Left ventricle myocardium superior (tissue), 1 donor: ENCODE measurements around the gene ZFP28. TPM values are rescaled to one million over a fixed set of nuclear protein-coding genes. Genes with fewer than 3 reads are reported as not detected.

Experiments
- ATAC-seq: fragments of 200-7000 bp; cut with Tn5 transposase; one replicate; pipeline ENCODE4 v1.9.1; 2020; ENCODE audit warnings: mild to moderate bottlenecking, moderate library complexity
- DNase-seq: peaks from one replicate; pipeline ENCODE4 v3.0.0-alpha.2; 2020
- intact Hi-C: fragments of 100-400 bp; cut with micrococcal nuclease; formaldehyde crosslinking; loops from one replicate; pipeline ENCODE4 v1.11.0; 2022
- total RNA-seq: library from RNA; stranded (reverse); fragmentation: NEBNext Ultra II Directional; extraction: Animal tissue kit (Norgen Biotek cat#: 25700); gene quantifications from one replicate; pipeline ENCODE4 v1.2.1, GENCODE V29; 2021
- donor health status: DM: no; HTN: yes; CAD: no; lungs with severe emphysema.

Gene ZFP28
- total RNA-seq, 1 donor from 2014 or later: 4.9 TPM

DNA sequence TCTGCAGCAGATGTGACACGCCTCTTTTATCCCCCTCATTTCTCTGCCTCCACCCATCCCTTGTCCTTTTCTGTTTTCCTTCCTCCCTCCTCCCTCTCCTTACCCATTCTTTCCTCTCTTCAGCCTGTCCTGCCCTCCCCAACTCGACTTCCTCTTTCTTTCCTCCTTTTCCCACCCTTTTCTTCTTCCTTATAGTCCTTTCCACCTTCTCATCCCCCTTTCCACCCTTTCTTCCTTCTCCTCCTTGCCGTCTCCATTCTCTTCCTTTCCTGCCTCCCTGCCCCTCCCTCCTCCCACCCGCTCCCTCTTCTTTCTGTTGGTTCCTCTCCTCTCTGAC, 55.7 kb downstream of the ZFP28 start:
- intact Hi-C loops: no loop called here
- no peak for DNase-seq
- ATAC-seq: no peak

GRCh38 chr19:56594783-56595547, 56.2 kb downstream of the ZFP28 start, which contains the start of gene ZNF71:
Gene ZNF71 (plus strand): TSS chr19:56595302. CDS start chr19:56601559, 6,257 bp downstream.
- peak; percentile 99 for ATAC-seq
- DNase-seq: peak; percentile 95
- intact Hi-C loops: no loop called here

DNA sequence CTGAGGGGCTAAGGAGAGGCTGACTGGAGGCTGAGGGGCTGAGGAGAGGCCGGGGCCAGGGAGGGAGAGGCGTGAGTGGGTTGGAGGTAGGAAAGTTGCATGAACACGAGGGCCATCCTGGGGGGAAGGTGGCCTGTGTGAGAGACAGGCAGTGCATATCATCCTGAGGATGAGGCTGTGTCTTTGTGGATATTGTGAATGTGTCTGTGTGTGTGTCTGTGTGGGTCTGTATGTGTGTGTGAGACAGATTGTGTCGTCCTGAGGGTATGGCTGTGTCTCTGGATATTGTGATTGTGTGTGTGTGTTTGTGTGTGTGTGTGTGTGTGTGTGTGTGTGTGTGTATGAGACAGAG, 56.8 kb downstream of the ZFP28 start:
- DNase-seq (no peak), ATAC-seq (peak; percentile 39)
- intact Hi-C loops: no loop called here

DNA sequence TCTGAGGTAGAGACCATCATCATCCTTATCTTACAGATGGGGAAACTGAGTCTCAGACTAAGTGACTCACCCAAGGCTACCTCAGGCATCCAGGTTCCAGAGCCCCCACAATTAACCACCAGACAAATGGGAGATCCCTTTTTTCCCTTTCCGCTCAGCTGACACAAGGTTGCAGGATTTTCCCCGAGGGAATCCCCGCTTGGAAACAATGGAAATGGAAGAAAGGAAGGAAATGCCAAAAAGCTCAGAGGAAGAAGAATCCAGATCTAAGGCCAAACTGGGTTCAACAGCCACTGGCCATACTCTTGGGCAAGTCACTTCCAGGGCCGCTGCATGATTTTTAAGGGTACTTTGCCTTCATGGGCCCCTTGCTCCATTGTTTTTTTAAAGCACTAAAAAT, 57.9 kb downstream of the ZFP28 start:
- DNase-seq (no peak), ATAC-seq (no peak)
- intact Hi-C loops: no loop called here

- ATAC-seq (no peak), DNase-seq (no peak)
- intact Hi-C loops: no loop called here
These were observed 58.9 kb downstream of the ZFP28 start for GRCh38 chr19:56597696-56598095.

DNA sequence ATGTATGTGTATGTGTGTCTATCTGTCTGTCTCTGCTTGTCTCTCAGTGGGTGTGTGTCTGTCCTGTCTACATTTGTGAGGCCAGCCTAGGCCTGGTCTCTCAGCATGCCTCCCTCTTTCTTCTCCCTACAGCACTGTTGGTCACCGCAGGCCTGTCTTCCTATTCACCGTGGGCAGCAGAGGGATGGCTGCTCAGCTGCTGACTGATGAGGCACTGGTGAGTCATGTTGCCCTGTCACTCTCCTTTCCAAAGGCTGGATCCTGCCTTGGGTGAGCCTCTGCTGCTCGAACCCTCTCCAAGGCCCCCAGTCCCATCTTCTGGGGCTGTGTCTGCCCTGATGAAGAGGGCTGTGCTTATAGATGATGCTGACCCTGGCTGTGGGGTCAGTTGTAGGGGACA, 62.6 kb downstream of the ZFP28 start:
- ATAC-seq (no peak), DNase-seq (no peak)
- intact Hi-C loops: no loop called here

DNA sequence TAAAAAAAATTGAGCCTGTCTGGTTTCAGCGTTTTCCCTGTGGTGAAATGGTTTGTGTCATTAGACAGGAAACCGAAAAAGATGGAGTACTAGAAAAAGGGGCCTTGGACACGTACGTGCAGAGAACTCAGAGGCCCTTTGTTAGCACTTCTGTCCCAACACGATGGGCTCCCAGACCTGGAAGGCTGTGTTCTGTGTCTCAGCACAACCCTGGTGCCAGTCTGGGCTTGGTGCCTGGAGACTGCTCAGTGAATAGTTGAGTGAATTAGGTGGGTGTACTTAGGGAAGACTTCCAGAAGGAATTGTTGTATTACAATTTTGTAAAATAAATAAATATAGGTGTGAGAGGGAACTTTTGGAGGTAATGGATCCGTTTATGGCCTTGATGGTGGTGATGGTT, 65.1 kb downstream of the ZFP28 start:
- ATAC-seq (peak; percentile 71), DNase-seq (peak; percentile 39)
- intact Hi-C loops: no loop called here

Other genes starting within 250 kb of the ZFP28 start
- 18.4 TPM for gene ZSCAN5A, start 224.1 kb upstream of the ZFP28 start, total RNA-seq
- gene ZNF582, start 145.4 kb upstream of the ZFP28 start, total RNA-seq: 5.5 TPM
- 5.3 TPM for gene ZNF583, start 134.6 kb upstream of the ZFP28 start, total RNA-seq
- gene ZNF667, start 61.6 kb upstream of the ZFP28 start, total RNA-seq: 5.6 TPM
- 7.6 TPM for gene ZNF471, start 31.1 kb upstream of the ZFP28 start, total RNA-seq
- gene ZNF470, start 28.5 kb downstream of the ZFP28 start, total RNA-seq: 4.2 TPM
- 6.6 TPM for gene ZNF71, start 56.4 kb downstream of the ZFP28 start, total RNA-seq
- not detected for gene SMIM17, start 104.2 kb downstream of the ZFP28 start, total RNA-seq
- 6.3 TPM for gene ZNF835, start 132.8 kb downstream of the ZFP28 start, total RNA-seq